HepG2 (cell line): ENCODE data around the gene FDXR. TPM values are rescaled to one million over a fixed set of nuclear protein-coding genes. Genes with fewer than 3 reads are reported as not detected.
A peak's percentile ranks its signal among the peaks of the same experiment; 100 is the strongest.

Experiments
- EZH2 ChIP-seq: conservative IDR thresholded peaks from 2 replicates; pipeline ENCODE4 v1.6.1; 2012; ENCODE audit warnings: mild to moderate bottlenecking, low read depth, low read length, moderate library complexity
- FOXO1 ChIP-seq: sonication (generic); formaldehyde crosslinking; IDR thresholded peaks from 2 replicates; pipeline ENCODE4 v1.4.0; 2020; ENCODE audit warnings: missing genetic modification reagents
- GZF1 ChIP-seq: sonication (generic); formaldehyde crosslinking; IDR thresholded peaks from 2 replicates; pipeline ENCODE4 v1.5.1; 2020; ENCODE audit warnings: mild to moderate bottlenecking, missing genetic modification reagents
- HIVEP1 ChIP-seq: sonication (generic); formaldehyde crosslinking; IDR thresholded peaks from 2 replicates; pipeline ENCODE4 v1.4.0; 2020; ENCODE audit warnings: mild to moderate bottlenecking, missing genetic modification reagents
- MATR3 ChIP-seq: sonication (generic); formaldehyde crosslinking; IDR thresholded peaks from 2 replicates; pipeline ENCODE4 v1.4.0; 2020; ENCODE audit warnings: missing genetic modification reagents
- NFRKB ChIP-seq: fragments of 450-650 bp; IDR thresholded peaks from 2 replicates; pipeline ENCODE4 v1.6.1; 2017
- SOX6 ChIP-seq, 2 experiments: fragments of 450-650 bp in 1 of 2; sonication (generic) in 1 of 2; formaldehyde crosslinking in 1 of 2; IDR thresholded peaks; 2 replicates each; pipeline versions ENCODE4 v1.4.0 to v1.6.1; 2017 to 2020; ENCODE audit warnings: antibody characterized with exemption in 1 of 2, mild to moderate bottlenecking in 1 of 2, missing genetic modification reagents in 1 of 2
- TEAD3 ChIP-seq: optimal IDR thresholded peaks from 2 replicates; pipeline ENCODE3; 2016; ENCODE audit warnings: borderline replicate concordance
- ZNF101 ChIP-seq: sonication (generic); formaldehyde crosslinking; IDR thresholded peaks from 2 replicates; pipeline ENCODE4 v1.4.0; 2020; ENCODE audit warnings: mild to moderate bottlenecking, low read depth, missing genetic modification reagents, borderline replicate concordance
- ZNF614 ChIP-seq: IDR thresholded peaks from 2 replicates; pipeline ENCODE4 v1.6.1; 2018; ENCODE audit warnings: missing biosample characterization, missing genetic modification reagents, inconsistent platforms, borderline replicate concordance
- polyA plus RNA-seq, 8 experiments: library from polyadenylated mRNA; depleted of rRNA in 3 of 8; stranded (reverse) in 7 of 8; unstranded in 1 of 8; fragments of >200 nt; fragmentation: Illumina TruSeq in 4 of 8; extraction: Trizol in 4 of 8; gene quantifications; 2 replicates each; pipeline versions ENCODE4 v1.2.1 to v1.2.3, GENCODE V29; 2011 to 2016; ENCODE audit warnings: low read depth in 4 of 8, missing spikeins in 1 of 8, mixed read lengths in 1 of 8; ENCODE audit not compliant: insufficient read depth in 1 of 8
- total RNA-seq, 5 experiments: library from RNA; depleted of rRNA; stranded (reverse); fragments of >200 nt; fragmentation: Illumina TruSeq; extraction: Trizol; gene quantifications; 2 replicates each; pipeline ENCODE4 v1.2.3, GENCODE V29; 2016; ENCODE audit warnings: low read depth in 1 of 5
- TF ChIP-seq, protein P1 (sequence below): sonication (generic); formaldehyde crosslinking; IDR thresholded peaks from 2 replicates; pipeline ENCODE4 v1.5.1; 2020; ENCODE audit warnings: missing genetic modification reagents, mild to moderate bottlenecking, borderline replicate concordance
- TF ChIP-seq, protein P2 (sequence below): sonication (generic); formaldehyde crosslinking; IDR thresholded peaks from 2 replicates; pipeline ENCODE4 v1.4.0; 2020; ENCODE audit warnings: missing genetic modification reagents, mild to moderate bottlenecking, borderline replicate concordance
- TF ChIP-seq, protein P3 (sequence below): sonication (generic); formaldehyde crosslinking; IDR thresholded peaks from 2 replicates; pipeline ENCODE4 v1.5.0; 2020; ENCODE audit warnings: missing genetic modification reagents
- TF ChIP-seq, protein P4 (sequence below): sonication (generic); formaldehyde crosslinking; IDR thresholded peaks from 2 replicates; pipeline ENCODE4 v1.5.1; 2020; ENCODE audit warnings: missing genetic modification reagents, mild to moderate bottlenecking, borderline replicate concordance
- TF ChIP-seq, protein P5 (sequence below): sonication (generic); formaldehyde crosslinking; IDR thresholded peaks from 2 replicates; pipeline ENCODE4 v1.4.0; 2020; ENCODE audit warnings: missing genetic modification reagents
- TF ChIP-seq, protein P6 (sequence below): sonication (generic); formaldehyde crosslinking; IDR thresholded peaks from 2 replicates; pipeline ENCODE4 v1.5.0; 2020; ENCODE audit warnings: mild to moderate bottlenecking, missing genetic modification reagents

Gene FDXR
- total and polyA plus RNA-seq, 2 of the 13 experiments (the other 11 are each of a cell fraction or from before 2014, with no cell fraction given) = 23.4 to 116 TPM

DNA sequence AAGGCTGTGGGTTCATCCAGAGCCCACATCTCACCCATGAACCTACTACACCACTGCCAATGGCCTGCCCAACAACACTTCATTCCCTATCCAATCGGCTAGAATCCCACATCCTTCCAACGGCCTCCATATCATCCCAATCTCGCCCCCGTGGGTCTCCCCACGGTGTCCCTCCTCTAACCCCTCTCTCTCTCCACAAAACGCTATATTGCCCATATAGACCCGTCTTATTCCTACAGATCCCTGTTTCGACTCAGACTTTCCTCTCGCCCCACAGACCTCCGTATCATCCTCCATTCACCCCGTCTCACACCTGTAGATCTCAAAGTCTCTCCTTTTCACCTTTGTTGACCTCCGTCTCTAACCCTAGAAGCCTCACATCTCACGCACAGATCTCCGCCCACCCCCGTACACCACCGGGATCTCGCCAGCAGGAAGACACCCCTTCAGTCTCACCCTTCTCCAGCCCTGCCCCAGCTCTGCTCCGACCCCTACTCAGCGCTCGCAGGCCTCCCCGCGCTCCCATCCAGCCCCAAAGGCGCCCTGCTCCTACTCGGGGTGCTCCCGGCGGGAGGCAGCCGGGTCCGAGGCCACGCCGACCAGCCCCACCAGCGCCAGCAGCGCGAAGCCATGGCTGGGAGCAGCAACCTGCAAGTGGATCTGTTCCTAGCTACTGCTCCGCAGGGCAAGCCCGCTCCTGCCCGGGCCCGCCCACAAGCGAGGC is at the start of gene FDXR (continued):
- TF ChIP-seq, protein P1, sequence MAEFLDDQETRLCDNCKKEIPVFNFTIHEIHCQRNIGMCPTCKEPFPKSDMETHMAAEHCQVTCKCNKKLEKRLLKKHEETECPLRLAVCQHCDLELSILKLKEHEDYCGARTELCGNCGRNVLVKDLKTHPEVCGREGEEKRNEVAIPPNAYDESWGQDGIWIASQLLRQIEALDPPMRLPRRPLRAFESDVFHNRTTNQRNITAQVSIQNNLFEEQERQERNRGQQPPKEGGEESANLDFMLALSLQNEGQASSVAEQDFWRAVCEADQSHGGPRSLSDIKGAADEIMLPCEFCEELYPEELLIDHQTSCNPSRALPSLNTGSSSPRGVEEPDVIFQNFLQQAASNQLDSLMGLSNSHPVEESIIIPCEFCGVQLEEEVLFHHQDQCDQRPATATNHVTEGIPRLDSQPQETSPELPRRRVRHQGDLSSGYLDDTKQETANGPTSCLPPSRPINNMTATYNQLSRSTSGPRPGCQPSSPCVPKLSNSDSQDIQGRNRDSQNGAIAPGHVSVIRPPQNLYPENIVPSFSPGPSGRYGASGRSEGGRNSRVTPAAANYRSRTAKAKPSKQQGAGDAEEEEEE = no peak
- TF ChIP-seq, protein P2, sequence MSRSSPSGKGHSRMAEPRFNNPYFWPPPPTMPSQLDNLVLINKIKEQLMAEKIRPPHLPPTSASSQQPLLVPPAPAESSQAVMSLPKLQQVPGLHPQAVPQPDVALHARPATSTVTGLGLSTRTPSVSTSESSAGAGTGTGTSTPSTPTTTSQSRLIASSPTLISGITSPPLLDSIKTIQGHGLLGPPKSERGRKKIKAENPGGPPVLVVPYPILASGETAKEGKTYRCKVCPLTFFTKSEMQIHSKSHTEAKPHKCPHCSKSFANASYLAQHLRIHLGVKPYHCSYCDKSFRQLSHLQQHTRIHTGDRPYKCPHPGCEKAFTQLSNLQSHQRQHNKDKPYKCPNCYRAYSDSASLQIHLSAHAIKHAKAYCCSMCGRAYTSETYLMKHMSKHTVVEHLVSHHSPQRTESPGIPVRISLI (CRISPR knock-in tag) = no peak; the same call in 1 of the 2 replicates
- TF ChIP-seq FOXO1 (CRISPR knock-in tag) = peak; percentile 74; the same call in 1 of the 2 replicates
- TF ChIP-seq TEAD3 (CRISPR knock-in tag) = no peak
- no peak for TF ChIP-seq SOX6 (IDR thresholded peaks at IDR 0.05)
- TF ChIP-seq SOX6 (CRISPR knock-in tag; IDR thresholded peaks at IDR 0.05) = peak; percentile 70
- no peak for TF ChIP-seq ZNF101 (CRISPR knock-in tag)
- TF ChIP-seq, protein P3, sequence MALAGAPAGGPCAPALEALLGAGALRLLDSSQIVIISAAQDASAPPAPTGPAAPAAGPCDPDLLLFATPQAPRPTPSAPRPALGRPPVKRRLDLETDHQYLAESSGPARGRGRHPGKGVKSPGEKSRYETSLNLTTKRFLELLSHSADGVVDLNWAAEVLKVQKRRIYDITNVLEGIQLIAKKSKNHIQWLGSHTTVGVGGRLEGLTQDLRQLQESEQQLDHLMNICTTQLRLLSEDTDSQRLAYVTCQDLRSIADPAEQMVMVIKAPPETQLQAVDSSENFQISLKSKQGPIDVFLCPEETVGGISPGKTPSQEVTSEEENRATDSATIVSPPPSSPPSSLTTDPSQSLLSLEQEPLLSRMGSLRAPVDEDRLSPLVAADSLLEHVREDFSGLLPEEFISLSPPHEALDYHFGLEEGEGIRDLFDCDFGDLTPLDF (CRISPR knock-in tag) = no peak
- TF ChIP-seq GZF1 (CRISPR knock-in tag) = no peak; the same call in 1 of the 2 replicates
- TF ChIP-seq ZNF614 (CRISPR knock-in tag) = no peak; the same call in 1 of the 2 replicates
- no peak for TF ChIP-seq NFRKB
- TF ChIP-seq, protein P4, sequence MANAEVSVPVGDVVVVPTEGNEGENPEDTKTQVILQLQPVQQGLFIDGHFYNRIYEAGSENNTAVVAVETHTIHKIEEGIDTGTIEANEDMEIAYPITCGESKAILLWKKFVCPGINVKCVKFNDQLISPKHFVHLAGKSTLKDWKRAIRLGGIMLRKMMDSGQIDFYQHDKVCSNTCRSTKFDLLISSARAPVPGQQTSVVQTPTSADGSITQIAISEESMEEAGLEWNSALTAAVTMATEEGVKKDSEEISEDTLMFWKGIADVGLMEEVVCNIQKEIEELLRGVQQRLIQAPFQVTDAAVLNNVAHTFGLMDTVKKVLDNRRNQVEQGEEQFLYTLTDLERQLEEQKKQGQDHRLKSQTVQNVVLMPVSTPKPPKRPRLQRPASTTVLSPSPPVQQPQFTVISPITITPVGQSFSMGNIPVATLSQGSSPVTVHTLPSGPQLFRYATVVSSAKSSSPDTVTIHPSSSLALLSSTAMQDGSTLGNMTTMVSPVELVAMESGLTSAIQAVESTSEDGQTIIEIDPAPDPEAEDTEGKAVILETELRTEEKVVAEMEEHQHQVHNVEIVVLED (CRISPR knock-in tag) = peak; percentile 40
- TF ChIP-seq MATR3 (CRISPR knock-in tag) = peak; percentile 81; the same call in 1 of the 2 replicates
- TF ChIP-seq EZH2 = no peak
- TF ChIP-seq HIVEP1 = 0 out of 2 replicates have a peak, but pooled peaks have one; percentile 12
- TF ChIP-seq, protein P5, sequence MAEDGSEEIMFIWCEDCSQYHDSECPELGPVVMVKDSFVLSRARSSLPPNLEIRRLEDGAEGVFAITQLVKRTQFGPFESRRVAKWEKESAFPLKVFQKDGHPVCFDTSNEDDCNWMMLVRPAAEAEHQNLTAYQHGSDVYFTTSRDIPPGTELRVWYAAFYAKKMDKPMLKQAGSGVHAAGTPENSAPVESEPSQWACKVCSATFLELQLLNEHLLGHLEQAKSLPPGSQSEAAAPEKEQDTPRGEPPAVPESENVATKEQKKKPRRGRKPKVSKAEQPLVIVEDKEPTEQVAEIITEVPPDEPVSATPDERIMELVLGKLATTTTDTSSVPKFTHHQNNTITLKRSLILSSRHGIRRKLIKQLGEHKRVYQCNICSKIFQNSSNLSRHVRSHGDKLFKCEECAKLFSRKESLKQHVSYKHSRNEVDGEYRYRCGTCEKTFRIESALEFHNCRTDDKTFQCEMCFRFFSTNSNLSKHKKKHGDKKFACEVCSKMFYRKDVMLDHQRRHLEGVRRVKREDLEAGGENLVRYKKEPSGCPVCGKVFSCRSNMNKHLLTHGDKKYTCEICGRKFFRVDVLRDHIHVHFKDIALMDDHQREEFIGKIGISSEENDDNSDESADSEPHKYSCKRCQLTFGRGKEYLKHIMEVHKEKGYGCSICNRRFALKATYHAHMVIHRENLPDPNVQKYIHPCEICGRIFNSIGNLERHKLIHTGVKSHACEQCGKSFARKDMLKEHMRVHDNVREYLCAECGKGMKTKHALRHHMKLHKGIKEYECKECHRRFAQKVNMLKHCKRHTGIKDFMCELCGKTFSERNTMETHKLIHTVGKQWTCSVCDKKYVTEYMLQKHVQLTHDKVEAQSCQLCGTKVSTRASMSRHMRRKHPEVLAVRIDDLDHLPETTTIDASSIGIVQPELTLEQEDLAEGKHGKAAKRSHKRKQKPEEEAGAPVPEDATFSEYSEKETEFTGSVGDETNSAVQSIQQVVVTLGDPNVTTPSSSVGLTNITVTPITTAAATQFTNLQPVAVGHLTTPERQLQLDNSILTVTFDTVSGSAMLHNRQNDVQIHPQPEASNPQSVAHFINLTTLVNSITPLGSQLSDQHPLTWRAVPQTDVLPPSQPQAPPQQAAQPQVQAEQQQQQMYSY (CRISPR knock-in tag) = peak; percentile 69; the same call in 1 of the 2 replicates
- TF ChIP-seq, protein P6, sequence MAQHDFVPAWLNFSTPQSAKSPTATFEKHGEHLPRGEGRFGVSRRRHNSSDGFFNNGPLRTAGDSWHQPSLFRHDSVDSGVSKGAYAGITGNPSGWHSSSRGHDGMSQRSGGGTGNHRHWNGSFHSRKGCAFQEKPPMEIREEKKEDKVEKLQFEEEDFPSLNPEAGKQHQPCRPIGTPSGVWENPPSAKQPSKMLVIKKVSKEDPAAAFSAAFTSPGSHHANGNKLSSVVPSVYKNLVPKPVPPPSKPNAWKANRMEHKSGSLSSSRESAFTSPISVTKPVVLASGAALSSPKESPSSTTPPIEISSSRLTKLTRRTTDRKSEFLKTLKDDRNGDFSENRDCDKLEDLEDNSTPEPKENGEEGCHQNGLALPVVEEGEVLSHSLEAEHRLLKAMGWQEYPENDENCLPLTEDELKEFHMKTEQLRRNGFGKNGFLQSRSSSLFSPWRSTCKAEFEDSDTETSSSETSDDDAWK (CRISPR knock-in tag) = no peak
